ENCODE measurements around the gene KIF1B.
"Not testable (repeated sequence)": the region's sequence is repeated elsewhere in the genome, so short reads cannot be mapped to it uniquely, and the experiment has no call there.

Gene KIF1B

GRCh38 chr1:10195570-10195969 is 14.8 kb upstream of the KIF1B start:
- H3K9me3 ChIP-seq (ENCODE audit: control insufficient read depth, low read length) = no peaks in the 10 kb centered on the region
- H3K36me3 ChIP-seq (ENCODE audit: control insufficient read depth, insufficient read depth, low read length) = no peaks in the 10 kb centered on the region
- no peaks in the 10 kb centered on the region for H3K4me1 ChIP-seq (ENCODE audit: control insufficient read depth, insufficient read depth, low read length, poor library complexity, severe bottlenecking)
- no peak overlapping the region for H3K4me3 ChIP-seq (ENCODE audit: extremely low read depth, insufficient read depth, low read length, poor library complexity, severe bottlenecking)
- H3K27ac ChIP-seq (ENCODE audit: low read depth, low read length, severe bottlenecking) = no peak overlapping the region
- 87 to 100% methylated on average over 2 to 4 of the region's 6 CpGs for WGBS, 2 experiments (ENCODE audit: insufficient coverage in 2 of 2)

GRCh38 chr1:10196976-10197375 is 13.4 kb upstream of the KIF1B start:
- H3K4me1 ChIP-seq (ENCODE audit: control insufficient read depth, insufficient read depth, low read length, poor library complexity, severe bottlenecking) = no peaks in the 10 kb centered on the region
- no CpG with 5 or more reads among the region's 3 CpGs for WGBS, 2 experiments (ENCODE audit: insufficient coverage in 2 of 2)
- H3K9me3 ChIP-seq (ENCODE audit: control insufficient read depth, low read length) = no peaks in the 10 kb centered on the region
- H3K27ac ChIP-seq (ENCODE audit: low read depth, low read length, severe bottlenecking) = no peak overlapping the region
- no peak overlapping the region for H3K4me3 ChIP-seq (ENCODE audit: extremely low read depth, insufficient read depth, low read length, poor library complexity, severe bottlenecking)
- no peaks in the 10 kb centered on the region for H3K36me3 ChIP-seq (ENCODE audit: control insufficient read depth, insufficient read depth, low read length)

GRCh38 chr1:10200620-10201019 is 9.8 kb upstream of the KIF1B start:
- Histone ChIP-seq H3K9me3 (ENCODE audit: control insufficient read depth, low read length) (no peaks in the 10 kb centered on the region), H3K4me1 (ENCODE audit: control insufficient read depth, insufficient read depth, low read length, poor library complexity, severe bottlenecking) (no peaks in the 10 kb centered on the region), H3K27ac (ENCODE audit: low read depth, low read length, severe bottlenecking) (no peak overlapping the region), H3K4me3 (ENCODE audit: extremely low read depth, insufficient read depth, low read length, poor library complexity, severe bottlenecking) (no peak overlapping the region), H3K36me3 (ENCODE audit: control insufficient read depth, insufficient read depth, low read length) (no peaks in the 10 kb centered on the region)
- WGBS, 2 experiments (ENCODE audit: insufficient coverage in 2 of 2) = 79 to 95% methylated on average over 2 of the region's 4 CpGs

GRCh38 chr1:10204003-10204642 is 6.2 kb upstream of the KIF1B start:
- WGBS, 2 experiments (ENCODE audit: insufficient coverage in 2 of 2) = 84 to 86% methylated on average over 3 of the region's 7 CpGs
- Histone ChIP-seq H3K4me3 (ENCODE audit: extremely low read depth, insufficient read depth, low read length, poor library complexity, severe bottlenecking) (no peak overlapping the region), H3K4me1 (ENCODE audit: control insufficient read depth, insufficient read depth, low read length, poor library complexity, severe bottlenecking) (no peaks in the 10 kb centered on the region), H3K9me3 (ENCODE audit: control insufficient read depth, low read length) (no peaks in the 10 kb centered on the region), H3K27ac (ENCODE audit: low read depth, low read length, severe bottlenecking) (no peak overlapping the region), H3K36me3 (ENCODE audit: control insufficient read depth, insufficient read depth, low read length) (no peaks in the 10 kb centered on the region)

GRCh38 chr1:10205206-10205605 is 5.2 kb upstream of the KIF1B start:
- H3K36me3 ChIP-seq (ENCODE audit: control insufficient read depth, insufficient read depth, low read length); H3K4me1 ChIP-seq (ENCODE audit: control insufficient read depth, insufficient read depth, low read length, poor library complexity, severe bottlenecking); H3K9me3 ChIP-seq (ENCODE audit: control insufficient read depth, low read length); H3K4me3 ChIP-seq (ENCODE audit: extremely low read depth, insufficient read depth, low read length, poor library complexity, severe bottlenecking); H3K27ac ChIP-seq (ENCODE audit: low read depth, low read length, severe bottlenecking): not testable (repeated sequence)
- WGBS, 2 experiments (ENCODE audit: insufficient coverage in 2 of 2) = 86 to 89% methylated on average over 7 to 10 of the region's 14 CpGs

- no peaks in the 10 kb centered on the region for H3K4me1 ChIP-seq (ENCODE audit: control insufficient read depth, insufficient read depth, low read length, poor library complexity, severe bottlenecking)
- 82% methylated on average over 2 of the region's 3 CpGs; no CpG with 5 or more reads in 1 of the 2 experiments for WGBS, 2 experiments (ENCODE audit: insufficient coverage in 2 of 2)
Observed at GRCh38 chr1:10207810-10208209, 2.6 kb upstream of the KIF1B start.

GRCh38 chr1:10208537-10208936 is 1.8 kb upstream of the KIF1B start:
- no peaks in the 10 kb centered on the region for H3K36me3 ChIP-seq (ENCODE audit: control insufficient read depth, insufficient read depth, low read length)
- 94 to 100% methylated on average over 6 to 7 of the region's 11 CpGs for WGBS, 2 experiments (ENCODE audit: insufficient coverage in 2 of 2)
- no peak overlapping the region for H3K4me3 ChIP-seq (ENCODE audit: extremely low read depth, insufficient read depth, low read length, poor library complexity, severe bottlenecking)
- H3K4me1 ChIP-seq (ENCODE audit: control insufficient read depth, insufficient read depth, low read length, poor library complexity, severe bottlenecking) = peaks cover 6% of the 10 kb centered on the region
- H3K27ac ChIP-seq (ENCODE audit: low read depth, low read length, severe bottlenecking) = no peak overlapping the region
- H3K9me3 ChIP-seq (ENCODE audit: control insufficient read depth, low read length) = no peaks in the 10 kb centered on the region

More at GRCh38 chr1:10207810-10208209, 2.6 kb upstream of the KIF1B start:
- H3K36me3 ChIP-seq (ENCODE audit: control insufficient read depth, insufficient read depth, low read length) = no peaks in the 10 kb centered on the region
- no peak overlapping the region for H3K27ac ChIP-seq (ENCODE audit: low read depth, low read length, severe bottlenecking)
- no peaks in the 10 kb centered on the region for H3K9me3 ChIP-seq (ENCODE audit: control insufficient read depth, low read length)
- no peak overlapping the region for H3K4me3 ChIP-seq (ENCODE audit: extremely low read depth, insufficient read depth, low read length, poor library complexity, severe bottlenecking)

- Histone ChIP-seq H3K9me3 (ENCODE audit: control insufficient read depth, low read length) (no peaks in the 10 kb centered on the region), H3K36me3 (ENCODE audit: control insufficient read depth, insufficient read depth, low read length) (no peaks in the 10 kb centered on the region), H3K4me1 (ENCODE audit: control insufficient read depth, insufficient read depth, low read length, poor library complexity, severe bottlenecking) (peaks cover 9% of the 10 kb centered on the region), H3K4me3 (ENCODE audit: extremely low read depth, insufficient read depth, low read length, poor library complexity, severe bottlenecking) (peak overlapping the region; percentile 98), H3K27ac (ENCODE audit: low read depth, low read length, severe bottlenecking) (peak overlapping the region; percentile 98)
- WGBS, 2 experiments (ENCODE audit: insufficient coverage in 2 of 2) = 4 to 8% methylated on average over 4 to 5 of the region's 8 CpGs
Observed at GRCh38 chr1:10209590-10209904, 823 bp upstream of the KIF1B start.

GRCh38 chr1:10210841-10211804 is 753 bp downstream of the KIF1B start:
- Histone ChIP-seq H3K4me3 (ENCODE audit: extremely low read depth, insufficient read depth, low read length, poor library complexity, severe bottlenecking) (peak overlapping the region; percentile 98), H3K4me1 (ENCODE audit: control insufficient read depth, insufficient read depth, low read length, poor library complexity, severe bottlenecking) (peaks cover 9% of the 10 kb centered on the region), H3K27ac (ENCODE audit: low read depth, low read length, severe bottlenecking) (peak overlapping the region; percentile 96), H3K36me3 (ENCODE audit: control insufficient read depth, insufficient read depth, low read length) (no peaks in the 10 kb centered on the region), H3K9me3 (ENCODE audit: control insufficient read depth, low read length) (no peaks in the 10 kb centered on the region)
- whole genome bisulfite sequencing, 2 experiments (ENCODE audit: insufficient coverage in 2 of 2) = 0% methylated on average over 32 to 48 of the region's 69 CpGs

GRCh38 chr1:10211805-10212410 is 1.5 kb downstream of the KIF1B start:
- Histone ChIP-seq H3K36me3 (ENCODE audit: control insufficient read depth, insufficient read depth, low read length) (no peaks in the 10 kb centered on the region), H3K9me3 (ENCODE audit: control insufficient read depth, low read length) (no peaks in the 10 kb centered on the region), H3K4me3 (ENCODE audit: extremely low read depth, insufficient read depth, low read length, poor library complexity, severe bottlenecking) (peak overlapping the region; percentile 98), H3K4me1 (ENCODE audit: control insufficient read depth, insufficient read depth, low read length, poor library complexity, severe bottlenecking) (peaks cover 9% of the 10 kb centered on the region), H3K27ac (ENCODE audit: low read depth, low read length, severe bottlenecking) (peak overlapping the region; percentile 96)
- WGBS, 2 experiments (ENCODE audit: insufficient coverage in 2 of 2) = 24 to 27% methylated on average over 11 of the region's 11 CpGs
